B cell (primary cell): ENCODE results near the gene ITPRIP. TPM values are rescaled to one million over a fixed set of nuclear protein-coding genes. Genes with fewer than 3 reads are reported as not detected.

Experiments used
- ATAC-seq: fragments of 200-7000 bp; cut with Tn5 transposase; one replicate; pipeline ENCODE4 v1.10.0; 2021; ENCODE audit warnings: low read depth, mild to moderate bottlenecking, moderate number of reproducible peaks, moderate library complexity
- CTCF ChIA-PET: fragments of 350-600 bp; sonication (Branson Sonifier 250); formaldehyde crosslinking; loops from one replicate; lab custom pipeline; 2021; ENCODE audit warnings: antibody characterized with exemption, inconsistent platforms; lab: Charles Lee
- POLR2A ChIA-PET: fragments of 350-600 bp; sonication (Branson Sonifier 250); formaldehyde crosslinking; loops from one replicate; lab custom pipeline; 2021; ENCODE audit warnings: antibody characterized with exemption; lab: Charles Lee
- DNase-seq: peaks from one replicate; pipeline ENCODE4 v3.0.0; 2013
- H2AFZ ChIP-seq: 2 replicates; pipeline ENCODE4 v1.6.1; 2012; ENCODE audit warnings: mild to moderate bottlenecking, low read depth, low read length; ENCODE audit not compliant: insufficient read depth, poor library complexity, severe bottlenecking
- H3K27ac ChIP-seq, 2 donors: 1 replicate in 1 of 2; 2 replicates in 1 of 2; pipeline ENCODE4 v1.5.1; 2012 to 2013; ENCODE audit warnings: low read length in 2 of 2, mild to moderate bottlenecking in 2 of 2, moderate library complexity in 1 of 2
- H3K27me3 ChIP-seq, 4 experiments: fragments of 200-600 bp in 1 of 4; sonication (generic) in 1 of 4; replicated peaks in 1 of 4; 1 replicate in 2 of 4; 2 replicates in 2 of 4; pipeline versions ENCODE4 v1.6.1 to v1.7.0; 2013 to 2016; ENCODE audit warnings: low read length in 3 of 4, mild to moderate bottlenecking in 2 of 4, mixed read lengths in 1 of 4, moderate library complexity in 1 of 4; ENCODE audit not compliant: insufficient read depth in 4 of 4, control insufficient read depth in 3 of 4; ENCODE audit errors: control extremely low read depth in 1 of 4
- H3K36me3 ChIP-seq, 2 experiments: replicated peaks in 1 of 2; 1 replicate in 1 of 2; 2 replicates in 1 of 2; pipeline versions ENCODE4 v1.6.1 to v1.7.1; 2013; ENCODE audit warnings: low read length in 1 of 2; ENCODE audit not compliant: insufficient read depth in 2 of 2, control insufficient read depth in 1 of 2; ENCODE audit errors: control extremely low read depth in 1 of 2, extremely low read depth in 1 of 2
- H3K4me1 ChIP-seq, 2 donors: fragments of 200-600 bp in 1 of 2; sonication (generic) in 1 of 2; 1 replicate in 1 of 2; 2 replicates in 1 of 2; pipeline versions ENCODE4 v1.5.1 to v1.6.1; 2013 to 2017; ENCODE audit warnings: low read length in 2 of 2; ENCODE audit not compliant: control insufficient read depth in 2 of 2, insufficient read depth in 2 of 2
- H3K4me2 ChIP-seq: replicated peaks from 2 replicates; pipeline ENCODE3; 2012; ENCODE audit warnings: mild to moderate bottlenecking, low read depth, low read length; ENCODE audit not compliant: poor library complexity, severe bottlenecking
- H3K4me3 ChIP-seq, 5 experiments: fragments of 200-600 bp in 1 of 5; sonication (generic) in 1 of 5; 1 replicate in 3 of 5; 2 replicates in 2 of 5; pipeline versions ENCODE4 v1.5.1 to v1.7.0; 2011 to 2016; ENCODE audit warnings: low read length in 4 of 5, mild to moderate bottlenecking in 4 of 5, low read depth in 2 of 5, control low read depth in 1 of 5, moderate library complexity in 1 of 5; ENCODE audit not compliant: insufficient read depth in 1 of 5; ENCODE audit errors: control extremely low read depth in 1 of 5, extremely low read depth in 1 of 5
- H3K79me2 ChIP-seq: fragments of 200-600 bp; sonication (generic); one replicate; pipeline ENCODE4 v1.6.0; 2016; ENCODE audit warnings: low read length; ENCODE audit not compliant: control insufficient read depth, insufficient read depth
- H3K9ac ChIP-seq: fragments of 200-600 bp; sonication (generic); 2 replicates; pipeline ENCODE4 v1.6.1; 2017; ENCODE audit warnings: mild to moderate bottlenecking, low read length, moderate library complexity
- H3K9me3 ChIP-seq, 3 donors: one replicate each; pipeline versions ENCODE4 v1.6.1 to v1.7.1; 2013; ENCODE audit warnings: low read length in 2 of 3; ENCODE audit not compliant: control insufficient read depth in 2 of 3, insufficient read depth in 1 of 3; ENCODE audit errors: control extremely low read depth in 1 of 3
- H4K20me1 ChIP-seq: 2 replicates; pipeline ENCODE4 v1.6.0; 2012; ENCODE audit warnings: mild to moderate bottlenecking, low read length; ENCODE audit not compliant: insufficient read depth, control insufficient read depth, poor library complexity, severe bottlenecking
- H3K27ac Mint-ChIP-seq: one replicate; pipeline ENCODE4 v1.8.0; 2021; ENCODE audit warnings: mixed read lengths
- H3K27me3 Mint-ChIP-seq: one replicate; pipeline ENCODE4 v1.8.0; 2021; ENCODE audit warnings: mixed read lengths
- H3K4me1 Mint-ChIP-seq: one replicate; pipeline ENCODE4 v1.8.0; 2021; ENCODE audit warnings: mixed read lengths
- H3K4me3 Mint-ChIP-seq: one replicate; pipeline ENCODE4 v1.8.0; 2021; ENCODE audit warnings: mixed read lengths
- H3K9me3 Mint-ChIP-seq: one replicate; pipeline ENCODE4 v1.8.0; 2022; ENCODE audit warnings: mixed read lengths; ENCODE audit not compliant: insufficient read depth
- CTCF ChIP-seq: fragments of 200-600 bp; IDR thresholded peaks from one replicate; pipeline ENCODE4 v1.8.0; 2022; ENCODE audit warnings: antibody characterized with exemption, mild to moderate bottlenecking
- whole genome bisulfite sequencing: methylation state at CpG from one replicate; pipeline ENCODE4 v1.1.5; 2013; ENCODE audit warnings: missing lambda C conversion rate; ENCODE audit not compliant: insufficient coverage; 5-methylcytosine and 5-hydroxymethylcytosine counted together
- intact Hi-C: fragments of 100-400 bp; cut with micrococcal nuclease; formaldehyde crosslinking; loops from one replicate; pipeline ENCODE4 v1.10.0; 2022
- polyA plus RNA-seq: library from polyadenylated mRNA; depleted of rRNA; stranded (reverse); fragments of >200 nt; gene quantifications from 2 replicates; pipeline ENCODE4 v1.2.3, GENCODE V29; 2012
- total RNA-seq, 2 donors: library from RNA; stranded (reverse); fragments of 120-200 nt in 1 of 2; gene quantifications; 1 replicate in 1 of 2; 2 replicates in 1 of 2; pipeline versions ENCODE4 v1.2.3 to v1.2.4, GENCODE V29; 2013 to 2022

The ITPRIP gene
- total and polyA plus RNA-seq, 2 donors (not counting 1 experiment from before 2014, with no cell fraction given): 22.5 to 28.5 TPM

GRCh38 chr10:104336821-104337467 lies 1.3 kb downstream of the ITPRIP start:
- peak overlapping the region; percentile 87 for H2AFZ ChIP-seq

More at GRCh38 chr10:104336821-104337467, 1.3 kb downstream of the ITPRIP start:
- Histone ChIP-seq H3K4me1 (peaks cover 35 to 58% of the 10 kb centered on the region in 2 donors), H3K27ac (peak overlapping the region; percentile 34 to 80), H3K4me2 (peak overlapping the region; percentile 91), H3K4me3 (peak overlapping the region; percentile 94 to 98 (median 97)), H3K9ac (peak overlapping the region; percentile 89), H3K79me2 (peaks cover 70% of the 10 kb centered on the region), H3K36me3 (peaks cover 0 to 6% of the 10 kb centered on the region in 2 experiments), H3K27me3 (no peaks in the 10 kb centered on the region), H4K20me1 (peaks cover 55% of the 10 kb centered on the region), H3K9me3 (no peaks in the 10 kb centered on the region)
- Mint-ChIP-seq H3K27ac (peak overlapping the region; percentile 100), H3K9me3 (no peaks in the 10 kb centered on the region), H3K4me3 (peak overlapping the region; percentile 100), H3K4me1 (peaks cover 64% of the 10 kb centered on the region), H3K27me3 (no peaks in the 10 kb centered on the region)
- ChIA-PET CTCF (interaction anchor here (1.0 to 7.1 kb wide), 8 partner anchors 10 to 62 kb away, joined by 3 to 111 read pairs (median 5); partner anchors contain the start of gene CFAP58), POLR2A (interaction anchor here (0.8 to 1.6 kb wide), 4 partner anchors 15 to 68 kb away, joined by 3 to 6 read pairs (median 5); partner anchors contain the start of gene GSTO2)
- intact Hi-C loops: loop anchor here (1.0 to 5.0 kb wide), 5 partner anchors 8 to 420 kb away; partner anchors contain the start of genes SFR1, SLK and STN1
- ATAC-seq (peak; percentile 4), DNase-seq (no peak)
- TF ChIP-seq CTCF: no peak
- 60% methylated on average over 1 of the region's 12 CpGs for WGBS
